HCT116 (cell line): ENCODE data around the gene MAP3K6. TPM values are rescaled to one million over a fixed set of nuclear protein-coding genes. Genes with fewer than 3 reads are reported as not detected.

Experiments
- ATAC-seq: fragments of 200-7000 bp; cut with Tn5 transposase; 2 replicates; pipeline ENCODE4 v1.9.1; 2020; ENCODE audit warnings: mild to moderate bottlenecking, moderate library complexity
- BruUV-seq: library from RNA; stranded (reverse); fragments of 400-500 nt; replicated peaks from 2 replicates; lab custom pipeline; 2021; lab: Mats Ljungman, UMichigan
- CTCF ChIA-PET: fragments of 300-600 bp; sonication (Branson Sonifier 250); formaldehyde crosslinking; loops from one replicate; lab custom pipeline; 2021; ENCODE audit warnings: antibody characterized with exemption; lab: Charles Lee
- POLR2A ChIA-PET: fragments of 300-600, 350-600 bp; sonication (Branson Sonifier 250); formaldehyde crosslinking; loops from one replicate; lab custom pipeline; 2021; ENCODE audit warnings: antibody characterized with exemption; lab: Charles Lee
- RAD21 ChIA-PET, 2 experiments: fragments of 300-600 bp; sonication (Branson Sonifier 250); formaldehyde crosslinking; loops; one replicate each; lab custom pipeline; 2023; ENCODE audit warnings: low total read pairs in 2 of 2; ENCODE audit not compliant: uncharacterized antibody in 2 of 2, unreplicated experiment in 2 of 2, low non-redundant PET in 1 of 2; lab: Charles Lee
- DNase-seq: peaks from one replicate; pipeline ENCODE4 v3.0.0-alpha.2; 2010; ENCODE audit warnings: low read depth, low spot score
- H2AFZ ChIP-seq: fragments of 200-600 bp; shearing (Covaris generic), sonication (generic); 2 replicates; pipeline ENCODE4 v1.6.1; 2017; ENCODE audit warnings: low read depth, mixed run types, mixed read lengths, antibody characterized with exemption, low read length; ENCODE audit not compliant: poor library complexity, severe bottlenecking
- H3K27ac ChIP-seq: 2 replicates; pipeline ENCODE4 v1.5.1; 2012; ENCODE audit warnings: low read depth, low read length
- H3K27me3 ChIP-seq: fragments of 200-600 bp; sonication (generic); 2 replicates; pipeline ENCODE4 v1.6.1; 2016; ENCODE audit warnings: mixed run types, low read length, mixed read lengths; ENCODE audit not compliant: insufficient read depth
- H3K36me3 ChIP-seq, 2 experiments: fragments of 200-500 bp in 1 of 2; fragments of 200-600 bp in 1 of 2; sonication (Bioruptor generic) in 1 of 2; sonication (generic) in 1 of 2; 2 replicates each; pipeline versions ENCODE4 v1.5.1 to v1.6.1; 2014 to 2016; ENCODE audit warnings: low read length in 2 of 2, inconsistent platforms in 1 of 2, mixed read lengths in 1 of 2, mixed run types in 1 of 2; ENCODE audit not compliant: insufficient read depth in 2 of 2, control insufficient read depth in 1 of 2
- H3K4me1 ChIP-seq, 2 experiments: fragments of 200-600 bp in 1 of 2; sonication (generic) in 1 of 2; 2 replicates each; pipeline versions ENCODE4 v1.5.1 to v1.6.1; 2012 to 2017; ENCODE audit warnings: low read length in 2 of 2, inconsistent platforms in 1 of 2, mild to moderate bottlenecking in 1 of 2, mixed read lengths in 1 of 2, mixed run types in 1 of 2, moderate library complexity in 1 of 2; ENCODE audit not compliant: insufficient read depth in 2 of 2, control insufficient read depth in 1 of 2
- H3K4me2 ChIP-seq: fragments of 200-600 bp; sonication (generic); 2 replicates; pipeline ENCODE4 v1.6.1; 2017; ENCODE audit warnings: mixed run types, low read length, mixed read lengths
- H3K4me3 ChIP-seq, 2 experiments: fragments of 200-600 bp in 1 of 2; sonication (generic) in 1 of 2; replicated peaks in 1 of 2; 2 replicates each; pipeline ENCODE4 v1.5.1; 2011 to 2016; ENCODE audit warnings: low read length in 2 of 2, control low read depth in 1 of 2, low read depth in 1 of 2, mild to moderate bottlenecking in 1 of 2, mixed read lengths in 1 of 2, mixed run types in 1 of 2
- H3K79me2 ChIP-seq: fragments of 200-600 bp; sonication (generic); 2 replicates; pipeline ENCODE4 v1.6.1; 2017; ENCODE audit warnings: mild to moderate bottlenecking, mixed run types, low read length, moderate library complexity, mixed read lengths; ENCODE audit not compliant: insufficient read depth
- H3K9ac ChIP-seq: fragments of 200-600 bp; sonication (generic); 2 replicates; pipeline ENCODE4 v1.6.1; 2016; ENCODE audit warnings: low read length, mixed read lengths
- H3K9me2 ChIP-seq: fragments of 200-600 bp; sonication (generic), shearing (Covaris generic); 2 replicates; pipeline ENCODE4 v1.6.1; 2017; ENCODE audit warnings: mixed run types, mild to moderate bottlenecking, moderate library complexity; ENCODE audit not compliant: insufficient read depth
- H3K9me3 ChIP-seq, 2 experiments: fragments of 200-500 bp in 1 of 2; fragments of 200-600 bp in 1 of 2; sonication (Bioruptor generic) in 1 of 2; sonication (generic) in 1 of 2; 2 replicates each; pipeline ENCODE4 v1.6.1; 2014 to 2017; ENCODE audit warnings: low read length in 2 of 2, mixed read lengths in 2 of 2, inconsistent platforms in 1 of 2, low read depth in 1 of 2, mild to moderate bottlenecking in 1 of 2, mixed run types in 1 of 2, moderate library complexity in 1 of 2; ENCODE audit not compliant: control insufficient read depth in 1 of 2, insufficient read depth in 1 of 2
- H4K20me1 ChIP-seq: fragments of 200-600 bp; sonication (generic), shearing (Covaris generic); 2 replicates; pipeline ENCODE4 v1.6.1; 2017; ENCODE audit warnings: mixed run types, mild to moderate bottlenecking, moderate library complexity; ENCODE audit not compliant: insufficient read depth
- CBX3 ChIP-seq: IDR thresholded peaks from 2 replicates; pipeline ENCODE4 v1.6.1; 2012; ENCODE audit warnings: low read depth
- ELF1 ChIP-seq: IDR thresholded peaks from 2 replicates; pipeline ENCODE4 v1.6.1; 2012; ENCODE audit warnings: low read depth, borderline replicate concordance
- FOSL1 ChIP-seq: IDR thresholded peaks from 2 replicates; pipeline ENCODE4 v1.6.1; 2012; ENCODE audit warnings: low read depth
- JUND ChIP-seq: IDR thresholded peaks from 2 replicates; pipeline ENCODE4 v1.6.1; 2012
- POLR2A ChIP-seq: IDR thresholded peaks from 2 replicates; pipeline ENCODE4 v1.7.0; 2011; ENCODE audit warnings: borderline replicate concordance; ENCODE audit not compliant: insufficient read depth, insufficient read length; ENCODE audit errors: extremely low read depth
- POLR2AphosphoS5 ChIP-seq: IDR thresholded peaks from 2 replicates; pipeline ENCODE4 v1.6.1; 2011; ENCODE audit warnings: mild to moderate bottlenecking, low read depth, low read length, moderate library complexity
- SIN3A ChIP-seq: IDR thresholded peaks from 2 replicates; pipeline ENCODE4 v1.6.1; 2012; ENCODE audit warnings: low read depth
- SRF ChIP-seq: IDR thresholded peaks from 2 replicates; pipeline ENCODE4 v1.6.1; 2012; ENCODE audit warnings: low read depth
- ZFX ChIP-seq: fragments of 450-650 bp; IDR thresholded peaks from 2 replicates; pipeline ENCODE4 v1.6.1; 2017
- ZNF274 ChIP-seq: fragments of 200-500 bp; sonication (Bioruptor generic); IDR thresholded peaks from 2 replicates; pipeline ENCODE4 v1.6.1; 2014; ENCODE audit warnings: mild to moderate bottlenecking, low read depth, low read length, inconsistent platforms
- intact Hi-C: fragments of 100-400 bp; cut with micrococcal nuclease; formaldehyde crosslinking; loops from 2 replicates; pipeline ENCODE4 v1.10.0; 2022
- total RNA-seq: library from RNA; stranded (reverse); gene quantifications from one replicate; pipeline ENCODE4 v1.2.1, GENCODE V29; 2021; ENCODE audit not compliant: unreplicated experiment
- TF ChIP-seq, protein P1 (sequence below): IDR thresholded peaks from 2 replicates; pipeline ENCODE4 v1.6.1; 2011; ENCODE audit warnings: mild to moderate bottlenecking, low read length, moderate library complexity; ENCODE audit not compliant: insufficient replicate concordance; ENCODE audit errors: extremely low read depth
- TF ChIP-seq, protein P2 (sequence below): IDR thresholded peaks from 2 replicates; pipeline ENCODE4 v1.6.1; 2012
- TF ChIP-seq, protein P3 (sequence below): IDR thresholded peaks from 2 replicates; pipeline ENCODE4 v1.6.1; 2012

Gene MAP3K6
- total RNA-seq, 1 experiment from 2014 or later: 30.2 TPM

- intact Hi-C loops: no loop called here
- no peak for DNase-seq
- peak overlapping the region; percentile 91 for H3K4me2 ChIP-seq
- POLR2A ChIA-PET: interaction anchor here (1.0 to 1.9 kb wide), 2 partner anchors 19 to 43 kb away, joined by 4 to 5 read pairs; partner anchors contain the start of gene SYTL1
- ATAC-seq: no peak; the same call in 1 of the 2 replicates
- peaks cover 56% of the 10 kb centered on the region for H3K79me2 ChIP-seq
- H3K27me3 ChIP-seq: no peaks in the 10 kb centered on the region
- peak overlapping the region; percentile 81 for H3K27ac ChIP-seq
- H3K36me3 ChIP-seq: peaks cover 12 to 29% of the 10 kb centered on the region in 2 experiments; a peak in 3 of 4 replicates
- no peak overlapping the region for H2AFZ ChIP-seq
- peaks cover 7 to 18% of the 10 kb centered on the region in 2 experiments; a peak in 3 of 4 replicates for H3K4me1 ChIP-seq
- TF ChIP-seq ZFX (peak; percentile 42; the same call in 1 of the 2 replicates), POLR2A (no peak)
- no peaks in the 10 kb centered on the region for H3K9me3 ChIP-seq
- RAD21 ChIA-PET: no interaction called here
- CTCF ChIA-PET: interaction anchor here (0.6 to 1.2 kb wide), 2 partner anchors 69 to 213 kb away, joined by 3 read pairs; no protein-coding TSS in a partner anchor
- BruUV-seq: TSS peak; percentile 60
- H3K4me3 ChIP-seq: peak overlapping the region; percentile 99 to 100
- H4K20me1 ChIP-seq: no peaks in the 10 kb centered on the region
- peak overlapping the region; percentile 99 for H3K9ac ChIP-seq
- no peaks in the 10 kb centered on the region for H3K9me2 ChIP-seq
These were observed 44.1 kb downstream of the MAP3K6 start for GRCh38 chr1:27322569-27323240.

GRCh38 chr1:27321813-27322568 lies 44.8 kb downstream of the MAP3K6 start, which contains the start of gene TMEM222:
TSS of gene TMEM222 (plus strand) at chr1:27322163. CDS start at chr1:27322198, 35 bp downstream.
- ChIA-PET CTCF (interaction anchor here (0.6 to 1.2 kb wide), 2 partner anchors 69 to 212 kb away, joined by 3 read pairs; no protein-coding TSS in a partner anchor), POLR2A (interaction anchor here (1.0 kb wide), 1 partner anchor 44 kb away, joined by 4 read pairs; no protein-coding TSS in a partner anchor)
- BruUV-seq: no TSS peak
- TF ChIP-seq, protein P1, sequence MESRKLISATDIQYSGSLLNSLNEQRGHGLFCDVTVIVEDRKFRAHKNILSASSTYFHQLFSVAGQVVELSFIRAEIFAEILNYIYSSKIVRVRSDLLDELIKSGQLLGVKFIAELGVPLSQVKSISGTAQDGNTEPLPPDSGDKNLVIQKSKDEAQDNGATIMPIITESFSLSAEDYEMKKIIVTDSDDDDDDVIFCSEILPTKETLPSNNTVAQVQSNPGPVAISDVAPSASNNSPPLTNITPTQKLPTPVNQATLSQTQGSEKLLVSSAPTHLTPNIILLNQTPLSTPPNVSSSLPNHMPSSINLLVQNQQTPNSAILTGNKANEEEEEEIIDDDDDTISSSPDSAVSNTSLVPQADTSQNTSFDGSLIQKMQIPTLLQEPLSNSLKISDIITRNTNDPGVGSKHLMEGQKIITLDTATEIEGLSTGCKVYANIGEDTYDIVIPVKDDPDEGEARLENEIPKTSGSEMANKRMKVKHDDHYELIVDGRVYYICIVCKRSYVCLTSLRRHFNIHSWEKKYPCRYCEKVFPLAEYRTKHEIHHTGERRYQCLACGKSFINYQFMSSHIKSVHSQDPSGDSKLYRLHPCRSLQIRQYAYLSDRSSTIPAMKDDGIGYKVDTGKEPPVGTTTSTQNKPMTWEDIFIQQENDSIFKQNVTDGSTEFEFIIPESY: peak; percentile 81
- TF ChIP-seq JUND (peak; percentile 58; the same call in 1 of the 2 replicates), ZFX (peak; percentile 86), SIN3A (peak; percentile 96), ELF1 (peak; percentile 98), POLR2AphosphoS5 (peak; percentile 88), FOSL1 (0 out of 2 replicates have a peak, but pooled peaks have one; percentile 25), ZNF274 (no peak), CBX3 (peak; percentile 99), SRF (peak; percentile 92)
- TF ChIP-seq, protein P2, sequence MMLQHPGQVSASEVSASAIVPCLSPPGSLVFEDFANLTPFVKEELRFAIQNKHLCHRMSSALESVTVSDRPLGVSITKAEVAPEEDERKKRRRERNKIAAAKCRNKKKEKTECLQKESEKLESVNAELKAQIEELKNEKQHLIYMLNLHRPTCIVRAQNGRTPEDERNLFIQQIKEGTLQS: no peak
- TF ChIP-seq, protein P3, sequence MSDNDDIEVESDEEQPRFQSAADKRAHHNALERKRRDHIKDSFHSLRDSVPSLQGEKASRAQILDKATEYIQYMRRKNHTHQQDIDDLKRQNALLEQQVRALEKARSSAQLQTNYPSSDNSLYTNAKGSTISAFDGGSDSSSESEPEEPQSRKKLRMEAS: peak; percentile 97

More at GRCh38 chr1:27321813-27322568, 44.8 kb downstream of the MAP3K6 start, which contains the start of gene TMEM222:
- H3K27ac ChIP-seq: peak within 1 kb of the TSS; percentile 81
- RAD21 ChIA-PET: no interaction called here
- peak within 1 kb of the TSS; percentile 99 to 100 for H3K4me3 ChIP-seq
- H3K4me1 ChIP-seq: peaks cover 7 to 21% of the 10 kb centered on the region in 2 experiments; a peak in 3 of 4 replicates
- no peaks in the 10 kb centered on the region for H4K20me1 ChIP-seq
- peak within 1 kb of the TSS; percentile 91 for H3K4me2 ChIP-seq
- H3K9me3 ChIP-seq: no peaks in the 10 kb centered on the region
- H3K9me2 ChIP-seq: no peaks in the 10 kb centered on the region
- intact Hi-C loops: no loop called here
- H3K79me2 ChIP-seq: peaks cover 49% of the 10 kb centered on the region
- H2AFZ ChIP-seq: peak within 1 kb of the TSS; percentile 88
- H3K27me3 ChIP-seq: no peaks in the 10 kb centered on the region
- peak; percentile 92 for DNase-seq
- H3K9ac ChIP-seq: peak within 1 kb of the TSS; percentile 99
- ATAC-seq: peak; percentile 96
- peaks cover 11 to 26% of the 10 kb centered on the region in 2 experiments; a peak in 3 of 4 replicates for H3K36me3 ChIP-seq
